Esophagus squamous epithelium (tissue), 4 donors: ENCODE data around the gene PNLDC1.
"Not testable (repeated sequence)": the region's sequence is repeated elsewhere in the genome, so short reads cannot be mapped to it uniquely, and the experiment has no call there.

Experiments used
- CTCF ChIP-seq, 6 experiments: fragments of 450-650 bp in 4 of 6; fragments of 200-600 bp in 2 of 6; sonication (generic) in 2 of 6; IDR thresholded peaks; one replicate each; pipeline ENCODE4 v1.5.1; 2016 to 2019; ENCODE audit warnings: antibody characterized with exemption in 6 of 6, mild to moderate bottlenecking in 4 of 6, moderate library complexity in 4 of 6
- POLR2A ChIP-seq, 4 donors: fragments of 450-650 bp; IDR thresholded peaks; one replicate each; pipeline ENCODE4 v1.6.1; 2017; ENCODE audit warnings: antibody characterized with exemption in 4 of 4, mild to moderate bottlenecking in 4 of 4, moderate library complexity in 3 of 4

GRCh38 chr6:159816775-159817174 is 16.7 kb downstream of the PNLDC1 start:
- TF ChIP-seq CTCF, POLR2A (IDR thresholded peaks at IDR 0.05): not testable (repeated sequence)
